ENCODE data around the gene CDH13.

DNA sequence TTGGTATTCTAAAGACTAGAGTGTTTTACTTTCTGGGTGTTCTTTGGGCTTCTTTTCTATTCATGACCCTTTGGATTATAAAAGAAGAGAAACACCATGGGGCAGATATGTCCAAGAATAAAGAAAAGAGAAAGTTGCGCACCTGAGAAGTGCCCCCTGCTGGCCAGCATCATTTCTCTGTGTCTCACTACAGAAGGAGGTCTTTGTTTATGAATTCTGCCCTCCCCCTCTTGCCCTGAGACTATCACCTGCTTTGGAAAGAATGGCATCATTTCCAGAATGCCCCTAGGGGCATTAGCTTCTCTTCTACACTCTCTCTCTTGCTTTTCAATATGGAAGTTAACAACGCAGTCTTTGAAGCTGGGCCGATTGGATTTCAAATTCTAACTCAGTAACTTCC, 45.0 kb downstream of the CDH13 start:
- TF ChIP-seq, protein P1, sequence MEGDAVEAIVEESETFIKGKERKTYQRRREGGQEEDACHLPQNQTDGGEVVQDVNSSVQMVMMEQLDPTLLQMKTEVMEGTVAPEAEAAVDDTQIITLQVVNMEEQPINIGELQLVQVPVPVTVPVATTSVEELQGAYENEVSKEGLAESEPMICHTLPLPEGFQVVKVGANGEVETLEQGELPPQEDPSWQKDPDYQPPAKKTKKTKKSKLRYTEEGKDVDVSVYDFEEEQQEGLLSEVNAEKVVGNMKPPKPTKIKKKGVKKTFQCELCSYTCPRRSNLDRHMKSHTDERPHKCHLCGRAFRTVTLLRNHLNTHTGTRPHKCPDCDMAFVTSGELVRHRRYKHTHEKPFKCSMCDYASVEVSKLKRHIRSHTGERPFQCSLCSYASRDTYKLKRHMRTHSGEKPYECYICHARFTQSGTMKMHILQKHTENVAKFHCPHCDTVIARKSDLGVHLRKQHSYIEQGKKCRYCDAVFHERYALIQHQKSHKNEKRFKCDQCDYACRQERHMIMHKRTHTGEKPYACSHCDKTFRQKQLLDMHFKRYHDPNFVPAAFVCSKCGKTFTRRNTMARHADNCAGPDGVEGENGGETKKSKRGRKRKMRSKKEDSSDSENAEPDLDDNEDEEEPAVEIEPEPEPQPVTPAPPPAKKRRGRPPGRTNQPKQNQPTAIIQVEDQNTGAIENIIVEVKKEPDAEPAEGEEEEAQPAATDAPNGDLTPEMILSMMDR (IDR thresholded peaks at IDR 0.05) = no peak
- no peak for TF ChIP-seq POLR2AphosphoS5 (IDR thresholded peaks at IDR 0.05)
- TF ChIP-seq EP300 (IDR thresholded peaks at IDR 0.05) = no peak

All from esophagus muscularis mucosa (tissue), 4 donors.